NCI-H1048 (cell line): Measurements from ENCODE around the gene NOL7.

ENCODE experiments used
- DNase-seq: peaks from one replicate; lab custom pipeline; 2025; lab: John Stamatoyannopoulos, UW

The NOL7 gene

GRCh38 chr6:13614926-13615791, at the start of gene NOL7:
TSS of gene NOL7 (plus strand) at chr6:13615335. CDS start at chr6:13615359, 24 bp downstream.
- DNase-seq = peak; percentile 89

DNA sequence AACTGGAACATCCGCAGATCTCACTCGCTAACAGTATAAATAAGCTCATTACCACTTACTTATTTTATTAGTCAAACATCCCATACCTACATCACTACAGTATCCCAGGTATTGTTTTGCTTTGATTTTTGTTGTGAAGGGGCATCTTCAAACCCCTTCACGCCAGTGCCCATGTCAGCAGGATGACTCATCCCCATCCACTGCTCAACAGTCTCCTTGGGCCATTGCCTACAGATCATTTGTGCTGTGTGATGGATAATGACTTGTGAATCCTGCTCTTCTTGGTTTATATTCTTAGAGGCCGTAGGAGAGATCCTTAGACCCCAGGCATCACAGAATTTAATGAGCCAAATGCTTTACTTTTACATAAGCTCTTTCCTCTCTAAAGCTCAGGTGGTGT, 49.2 kb upstream of the NOL7 start:
- no peak for DNase-seq

DNA sequence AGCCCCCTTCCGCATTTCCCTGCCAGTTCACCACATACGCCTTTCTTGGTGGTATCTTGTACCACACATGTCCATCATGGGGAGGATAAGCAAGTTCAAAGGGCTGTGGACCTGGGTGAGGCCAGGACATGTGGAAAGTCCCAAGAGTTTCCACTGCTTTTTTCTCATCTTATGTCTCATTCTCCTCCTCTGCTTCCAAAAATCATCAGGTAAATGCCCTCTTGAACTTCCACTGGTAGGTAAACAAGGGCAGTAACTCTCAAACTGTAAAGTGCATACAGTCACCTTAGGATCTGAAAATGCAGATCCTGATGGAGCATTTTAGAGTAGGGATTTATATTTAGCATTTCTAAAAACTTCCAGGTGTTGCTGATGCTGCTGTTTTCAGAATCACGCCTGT, 48.6 kb upstream of the NOL7 start:
- DNase-seq = no peak

- DNase-seq = no peak
Observed at GRCh38 chr6:13568970-13569369, 46.2 kb upstream of the NOL7 start.

GRCh38 chr6:13572240-13572639, 42.9 kb upstream of the NOL7 start:
- DNase-seq = no peak

DNA sequence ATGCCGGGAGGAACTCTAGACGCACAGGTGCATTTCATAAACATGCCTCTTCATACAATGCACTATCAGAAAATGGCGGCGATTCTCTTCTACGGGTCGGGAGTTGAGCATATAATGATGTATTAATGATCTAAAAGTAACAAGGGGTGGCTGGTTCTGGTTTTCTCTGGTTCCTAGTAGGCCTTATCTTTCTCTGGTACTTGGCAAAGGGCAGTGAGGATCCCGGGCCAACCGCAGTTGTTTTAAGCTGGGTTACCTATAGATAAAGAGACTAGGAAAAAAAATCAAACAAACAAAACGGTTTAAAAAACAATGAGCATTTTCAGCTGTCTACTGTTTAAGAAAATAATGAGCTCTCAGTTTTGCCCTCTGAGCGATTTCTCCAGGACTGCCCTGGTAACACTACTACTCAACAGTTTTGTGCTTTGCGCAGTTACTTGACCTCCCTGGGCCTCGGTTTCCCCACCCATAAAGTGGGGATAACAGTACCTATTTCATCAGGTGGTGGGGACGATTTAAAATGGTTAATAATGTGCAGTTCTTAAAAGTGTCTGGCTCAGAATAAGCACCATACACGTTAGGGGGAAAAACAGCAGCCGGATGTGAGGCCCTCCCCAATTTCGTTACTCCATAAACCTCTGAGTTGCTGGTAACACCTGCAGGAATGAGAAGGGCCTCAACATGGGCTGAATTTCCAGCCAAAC, 42.0 kb upstream of the NOL7 start:
- DNase-seq = no peak

DNA sequence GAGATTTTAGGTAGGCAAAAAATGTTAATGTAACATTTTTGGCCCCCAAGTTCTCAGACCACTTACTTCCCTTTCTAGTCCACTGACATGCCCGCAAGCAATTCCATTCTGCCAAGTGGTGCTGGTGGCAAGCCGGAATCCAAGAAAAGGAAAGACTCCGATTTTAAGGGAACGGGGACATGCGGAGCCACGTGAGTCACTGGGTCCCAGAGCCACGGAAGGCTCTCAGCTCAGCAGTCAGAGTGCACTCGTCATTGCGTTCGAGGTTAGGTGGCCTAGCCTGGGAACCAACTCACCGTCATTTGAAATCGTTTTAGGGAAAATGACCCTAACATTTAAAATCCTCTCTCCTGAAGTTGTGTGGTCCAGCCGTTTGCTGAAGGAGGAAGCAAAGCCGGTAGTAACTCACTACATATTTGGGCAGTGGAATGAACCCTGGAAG, 41.4 kb upstream of the NOL7 start:
- DNase-seq = no peak

GRCh38 chr6:13574149-13574570, 41.0 kb upstream of the NOL7 start:
- DNase-seq = peak; percentile 77

DNA sequence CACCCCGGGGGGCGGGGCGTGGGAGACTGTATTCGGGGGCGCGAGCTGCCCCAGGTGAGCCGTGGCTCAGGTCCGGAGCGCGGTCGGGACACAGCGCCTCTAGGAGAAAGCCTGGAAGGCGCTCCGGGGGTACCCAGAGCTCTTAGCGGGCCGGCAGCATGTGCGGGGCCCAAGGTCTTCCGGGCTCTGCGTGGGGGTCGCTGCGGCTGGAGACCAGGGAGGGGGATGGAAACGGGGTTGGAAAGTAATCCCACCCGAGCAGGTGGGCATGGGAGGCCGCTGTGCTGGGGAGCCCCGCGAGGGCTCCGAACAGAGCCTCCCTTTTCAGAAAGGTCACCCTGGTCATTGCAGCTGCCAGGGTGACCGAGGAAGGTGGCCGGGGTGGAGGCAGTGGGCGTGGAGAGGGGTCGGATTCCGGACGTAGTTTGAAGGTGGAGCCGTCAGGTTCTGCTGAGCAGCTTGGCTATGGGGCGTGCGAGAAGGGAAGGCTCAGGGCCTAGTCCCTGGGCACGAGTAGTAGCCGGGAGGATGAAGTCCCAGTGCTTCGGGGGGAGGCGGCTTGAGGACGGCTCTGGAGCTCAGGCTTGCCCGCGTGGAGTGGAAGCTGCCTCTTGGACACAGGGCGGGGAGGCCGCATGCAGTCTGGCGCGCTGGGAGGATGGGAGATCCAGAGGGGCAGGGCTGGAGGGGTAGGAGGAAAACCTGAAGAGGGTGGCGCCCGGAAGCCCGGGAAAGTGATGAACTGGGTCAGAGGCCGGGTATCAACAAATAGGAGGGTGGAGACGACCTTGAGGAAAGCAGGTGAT, 40.4 kb upstream of the NOL7 start, which contains the start of gene SIRT5:
Gene SIRT5 (plus strand): TSS at position 31 of the 806 bp plus-strand sequence. CDS start 9,510 bp downstream, outside the sequence.
- DNase-seq = peak; percentile 57

- no peak for DNase-seq
Observed at GRCh38 chr6:13575377-13575775, 39.8 kb upstream of the NOL7 start.

- no peak for DNase-seq
Observed at GRCh38 chr6:13576017-13576416, 39.1 kb upstream of the NOL7 start.

GRCh38 chr6:13577926-13578325, 37.2 kb upstream of the NOL7 start:
- DNase-seq = no peak

- no peak for DNase-seq
Observed at GRCh38 chr6:13579911-13580310, 35.2 kb upstream of the NOL7 start.

DNA sequence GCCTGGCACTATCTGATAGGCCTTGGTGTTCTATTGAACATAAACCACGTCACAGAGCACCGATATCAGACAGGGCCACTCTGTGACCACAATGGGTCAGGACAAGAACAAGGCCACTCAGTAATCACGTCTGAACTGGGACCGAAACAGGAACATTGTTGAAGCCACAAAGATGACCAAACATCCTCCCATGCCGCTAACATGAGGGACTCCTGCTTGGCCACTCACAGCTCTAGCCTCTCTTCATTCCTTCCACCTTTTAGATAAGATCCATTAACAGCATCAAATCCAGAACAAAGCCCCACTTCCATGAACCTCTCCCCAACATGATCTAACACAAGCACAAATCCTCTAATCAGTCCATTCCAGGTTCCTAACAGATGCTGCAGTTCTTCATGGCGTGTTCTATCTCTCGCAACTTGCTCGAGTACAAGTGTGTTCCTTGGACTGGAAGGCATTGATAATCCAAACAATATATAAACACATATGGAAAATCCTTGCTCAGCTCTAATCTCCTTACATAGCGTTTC, 33.4 kb upstream of the NOL7 start:
- no peak for DNase-seq

DNA sequence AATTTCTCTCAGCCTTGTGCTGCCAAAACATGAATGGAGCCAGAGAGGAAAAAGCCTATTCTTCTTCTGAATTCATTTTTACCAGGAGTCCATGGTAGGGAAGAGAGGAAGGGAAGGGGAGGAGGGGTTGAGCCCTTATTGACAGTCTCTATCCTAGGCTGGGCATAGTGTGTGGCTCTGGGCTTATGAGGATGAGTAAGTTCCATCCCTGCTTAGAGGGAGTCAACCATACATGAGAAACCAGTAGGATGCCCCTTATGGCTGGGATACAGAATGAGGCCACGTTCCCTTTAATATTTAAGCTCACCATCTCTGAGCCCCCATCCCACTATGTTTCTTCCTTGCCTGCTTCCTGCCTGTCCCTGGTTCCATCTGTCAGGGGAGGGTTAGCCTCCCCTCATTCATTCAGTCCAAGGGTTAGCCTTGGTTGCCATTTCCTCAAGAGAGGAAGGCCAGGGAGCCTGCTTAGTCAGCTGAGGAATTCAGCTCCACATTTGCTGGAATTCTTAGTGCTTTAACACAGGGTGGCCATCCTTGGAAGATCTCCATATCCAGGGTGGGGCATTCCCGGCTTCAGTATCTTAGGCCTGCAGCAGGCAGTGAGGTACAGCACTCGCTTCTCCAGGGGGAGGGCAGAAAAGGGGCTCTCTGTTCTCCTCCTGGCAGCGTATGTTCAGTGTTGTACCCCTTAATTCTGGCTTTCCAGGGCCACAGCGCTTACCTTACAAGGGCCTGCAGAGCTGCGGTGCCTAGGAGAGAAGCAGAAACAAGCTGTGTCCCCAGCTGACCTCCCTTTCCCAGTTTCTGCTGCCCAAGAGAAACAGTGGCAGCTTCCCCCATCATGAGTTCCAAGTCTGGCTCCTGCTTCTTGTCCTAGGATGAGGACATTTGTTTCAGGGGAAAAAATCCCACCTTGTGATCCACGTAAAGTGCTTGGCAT, 28.3 kb upstream of the NOL7 start:
- DNase-seq = no peak

DNA sequence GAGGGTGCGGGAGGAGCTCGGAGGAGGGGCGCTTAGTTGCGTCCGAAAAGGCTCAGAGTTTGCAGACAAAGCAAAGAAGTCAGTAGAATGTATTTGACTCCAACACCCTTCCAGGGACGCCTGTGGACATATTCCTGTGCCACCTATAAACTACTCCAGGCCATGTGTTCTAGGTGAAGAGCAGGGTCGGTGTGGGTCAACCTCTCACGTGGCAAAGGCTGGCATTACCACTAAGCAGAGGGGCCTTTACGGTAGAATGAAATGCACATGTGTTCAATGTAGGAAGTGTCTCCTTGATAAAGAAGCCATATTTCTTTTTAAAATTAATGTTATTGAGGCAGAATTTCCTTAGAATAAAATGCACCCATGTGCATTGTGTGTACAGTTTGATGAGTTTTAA, 25.3 kb upstream of the NOL7 start:
- DNase-seq = no peak

DNA sequence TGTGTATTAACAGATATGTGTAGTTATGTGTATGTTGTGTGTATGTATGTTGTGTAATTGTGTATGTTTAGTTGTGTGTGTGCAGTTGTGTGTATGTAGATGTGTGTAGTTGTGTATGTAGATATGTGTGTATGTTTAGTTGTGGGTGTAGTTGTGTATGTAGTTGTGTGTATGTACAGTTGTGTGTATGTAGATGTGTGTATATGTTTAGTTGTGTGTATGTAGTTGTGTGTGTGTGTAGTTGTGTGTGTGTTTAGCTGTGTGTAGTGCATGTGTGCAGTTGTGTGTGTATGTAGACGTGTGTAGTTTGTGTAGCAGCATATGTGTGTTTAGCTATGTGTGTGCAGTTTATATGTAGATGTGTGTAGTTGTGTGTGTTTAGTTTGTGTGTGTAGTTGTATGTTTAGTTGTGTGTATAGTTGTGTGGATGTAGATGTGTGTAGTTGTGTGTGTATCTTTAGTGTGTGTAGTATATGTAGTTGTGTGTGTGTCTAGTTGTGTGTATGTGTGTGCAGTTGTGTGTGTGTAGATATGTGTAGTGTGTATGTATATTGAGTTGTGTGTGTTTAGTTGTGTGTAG, 24.5 kb upstream of the NOL7 start:
- no peak for DNase-seq

GRCh38 chr6:13591205-13591921, 23.8 kb upstream of the NOL7 start:
- no peak for DNase-seq

DNA sequence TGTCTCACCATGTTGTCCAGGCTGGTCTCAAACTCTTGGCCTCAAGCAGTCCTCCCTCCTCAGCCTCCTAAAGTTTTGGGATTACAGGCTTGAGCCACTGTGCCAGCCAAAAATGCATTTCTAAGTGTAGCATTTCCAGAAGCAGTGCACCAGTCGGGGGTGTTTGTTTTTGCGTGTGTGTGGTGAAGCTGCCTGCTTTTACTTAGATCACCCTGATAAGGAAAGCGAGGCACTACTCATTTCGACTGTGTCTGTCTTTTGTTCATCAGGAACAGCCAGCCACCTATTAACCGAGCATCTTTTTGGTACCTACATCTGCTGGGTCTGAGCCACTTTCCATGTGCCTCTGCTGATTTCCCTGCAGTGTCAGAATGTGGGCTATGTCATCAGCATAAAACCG, 22.0 kb upstream of the NOL7 start:
- no peak for DNase-seq

DNA sequence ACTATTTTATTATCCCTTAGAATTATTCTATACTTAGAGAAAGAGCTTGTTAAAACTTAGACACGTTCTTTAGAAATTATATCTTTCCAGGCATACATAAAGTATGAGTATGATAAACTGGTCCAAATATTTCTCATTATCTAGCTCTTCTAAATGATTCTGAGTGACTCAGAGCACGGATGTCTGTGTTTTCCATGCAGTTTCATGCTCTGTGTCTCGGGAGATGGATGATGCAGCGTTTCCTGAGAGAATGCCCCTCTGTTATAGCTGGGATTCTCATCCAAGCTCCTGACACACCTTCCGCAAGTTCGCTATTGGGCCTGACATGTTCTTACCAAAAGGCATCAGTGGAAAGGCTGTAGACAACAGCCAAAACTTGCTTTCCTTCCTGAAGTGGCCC, 21.4 kb upstream of the NOL7 start:
- no peak for DNase-seq
